ENCODE data around the gene TRAPPC14.

The TRAPPC14 gene

DNA sequence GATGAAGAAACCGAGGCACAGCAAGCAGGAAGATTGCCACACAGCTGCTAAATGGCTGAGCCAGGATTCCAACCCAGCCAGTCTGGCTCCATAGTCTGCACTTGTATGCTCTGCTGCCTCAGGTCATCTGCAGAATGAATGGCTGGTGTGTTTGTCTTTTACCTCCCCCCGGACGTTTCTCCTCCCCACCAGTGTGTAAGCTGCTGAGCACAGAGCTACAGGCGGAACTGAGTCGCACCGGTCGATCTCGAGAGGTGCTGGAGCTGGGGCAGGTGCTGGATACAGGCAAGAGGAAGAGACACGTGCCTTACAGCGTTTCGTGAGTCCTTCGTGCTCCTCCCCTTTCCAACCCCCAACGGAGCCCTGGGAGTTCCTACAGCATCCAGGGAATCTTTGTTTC is 36.5 kb downstream of the TRAPPC14 start:
- DNase-seq: no peak

DNA sequence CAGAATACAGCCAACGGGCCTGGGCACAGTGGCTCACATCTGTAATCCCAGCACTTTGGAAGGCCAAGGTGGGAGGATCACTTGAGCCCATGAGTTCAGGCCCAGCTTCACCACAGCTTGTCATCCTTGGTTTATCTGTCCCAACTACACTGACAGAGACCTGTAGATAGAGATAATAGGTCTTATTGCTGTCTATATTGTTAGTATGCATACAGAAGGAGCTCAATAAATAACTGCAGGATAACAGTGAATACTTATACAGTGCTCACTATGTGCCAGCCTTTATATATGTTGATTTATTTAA is 37.8 kb downstream of the TRAPPC14 start:
- DNase-seq: no peak

DNA sequence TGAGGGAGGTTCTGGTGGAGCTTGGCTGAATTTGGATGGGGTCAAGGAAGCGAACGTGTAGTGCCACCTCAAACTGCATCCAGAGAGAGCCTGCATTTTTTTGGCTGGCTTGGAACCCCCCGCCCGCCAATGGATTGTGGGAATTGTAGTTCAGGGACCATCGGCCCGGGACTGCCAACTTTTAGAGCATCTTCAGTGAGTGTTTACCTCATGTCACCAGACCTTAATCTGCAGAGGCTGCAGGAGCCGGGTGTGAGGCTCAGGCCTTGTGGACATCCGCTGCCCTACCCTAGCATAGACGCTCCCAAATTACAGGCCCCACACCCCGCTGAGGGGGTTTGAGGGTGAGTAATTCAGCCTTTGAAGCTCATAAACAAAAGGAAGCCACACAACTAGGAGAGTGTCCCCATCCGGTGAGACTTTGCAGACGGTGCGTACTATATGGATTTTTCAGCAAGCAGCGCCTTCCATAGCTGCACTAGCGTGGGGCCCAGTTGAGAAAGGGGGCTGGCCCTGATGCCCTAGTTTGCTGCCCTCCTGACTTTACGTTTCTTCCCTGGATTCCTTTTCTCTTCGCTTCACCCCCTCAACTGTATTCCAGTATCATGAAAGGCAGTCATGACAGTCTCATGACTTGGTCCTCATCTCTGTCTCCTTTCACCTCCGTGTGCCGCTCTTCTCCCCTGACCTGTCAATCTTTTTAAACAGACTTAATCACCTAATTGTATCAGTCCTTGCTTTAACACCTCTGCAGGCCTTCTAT is 38.4 kb downstream of the TRAPPC14 start:
- no peak for DNase-seq

DNA sequence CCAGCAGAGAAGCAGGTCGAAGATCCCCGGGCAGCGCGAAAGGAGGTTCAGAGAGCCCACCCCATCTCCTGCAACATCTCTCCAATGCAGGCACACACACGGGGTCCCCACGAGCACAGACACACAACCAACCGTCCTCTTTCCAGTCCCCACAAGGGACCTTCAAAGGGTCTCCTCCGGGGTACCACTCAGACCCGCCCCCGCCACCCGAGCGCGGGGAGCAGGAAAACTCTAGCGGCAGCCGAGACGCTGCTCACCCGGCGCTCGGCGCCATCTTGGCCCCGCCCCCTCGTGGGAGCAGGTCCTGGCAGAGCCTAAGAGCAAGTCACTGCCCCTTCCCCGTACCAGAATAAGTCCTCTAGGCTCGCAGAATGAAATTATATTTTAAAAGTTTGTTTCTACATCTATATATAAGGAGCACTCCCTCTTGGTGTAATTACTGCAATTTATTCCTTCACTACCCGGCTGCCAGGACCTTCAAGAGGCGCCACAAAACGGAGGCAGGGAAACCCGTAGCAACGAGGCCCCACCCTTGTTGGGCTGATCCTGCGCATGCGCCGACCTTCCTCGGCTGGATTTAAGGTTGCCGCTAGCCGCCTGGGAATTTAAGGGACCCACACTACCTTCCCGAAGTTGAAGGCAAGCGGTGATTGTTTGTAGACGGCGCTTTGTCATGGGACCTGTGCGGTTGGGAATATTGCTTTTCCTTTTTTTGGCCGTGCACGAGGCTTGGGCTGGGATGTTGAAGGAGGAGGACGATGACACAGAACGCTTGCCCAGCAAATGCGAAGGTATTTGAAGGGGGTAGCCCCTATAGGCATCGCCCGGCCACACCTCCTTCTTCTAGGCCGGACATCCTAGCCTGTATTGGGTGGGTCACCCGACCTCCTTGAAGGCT is 39.2 kb downstream of the TRAPPC14 start, which contains the start of the genes CNPY4 and TAF6:
Gene CNPY4 (plus strand): TSS at position 563 of the 898 bp plus-strand sequence. CDS start 111 bp downstream, at position 674.
Gene TAF6 (minus strand): TSS at position 287 of the 898 bp plus-strand sequence. CDS start 5,149 bp downstream, outside the sequence.
- DNase-seq: peak; percentile 76

DNA sequence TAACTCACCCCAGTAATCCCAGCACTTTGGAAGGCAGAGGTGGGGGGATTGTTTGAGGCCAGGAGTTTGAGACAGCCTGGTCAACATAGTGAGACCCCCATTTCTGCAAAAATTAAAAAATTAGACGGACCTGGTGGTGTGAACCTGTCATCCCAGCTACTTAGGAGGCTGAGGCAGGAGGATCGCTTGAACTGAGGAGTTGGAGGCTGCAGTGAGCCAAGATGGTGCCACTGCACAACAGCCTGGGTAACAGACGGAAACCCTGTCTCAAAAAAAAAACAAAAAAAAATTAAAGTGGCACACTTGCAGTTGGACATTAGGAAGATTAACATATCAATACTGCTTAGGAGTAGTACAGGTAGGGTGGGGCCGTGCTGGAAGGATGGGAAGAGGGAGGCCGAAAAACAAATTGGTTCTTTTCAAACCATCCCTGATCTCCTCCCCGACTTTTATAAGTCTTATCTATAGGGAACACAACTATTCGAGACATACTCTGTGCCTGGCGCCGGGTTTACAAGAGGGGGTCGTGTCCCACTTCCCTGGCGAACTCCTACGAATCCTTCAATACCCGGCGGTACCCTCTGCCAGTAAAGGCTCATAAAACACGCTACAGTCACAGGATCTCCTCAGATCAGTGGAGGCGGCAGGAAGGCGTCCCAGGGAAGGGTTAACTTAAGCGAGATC is 40.0 kb downstream of the TRAPPC14 start:
- DNase-seq: no peak

DNA sequence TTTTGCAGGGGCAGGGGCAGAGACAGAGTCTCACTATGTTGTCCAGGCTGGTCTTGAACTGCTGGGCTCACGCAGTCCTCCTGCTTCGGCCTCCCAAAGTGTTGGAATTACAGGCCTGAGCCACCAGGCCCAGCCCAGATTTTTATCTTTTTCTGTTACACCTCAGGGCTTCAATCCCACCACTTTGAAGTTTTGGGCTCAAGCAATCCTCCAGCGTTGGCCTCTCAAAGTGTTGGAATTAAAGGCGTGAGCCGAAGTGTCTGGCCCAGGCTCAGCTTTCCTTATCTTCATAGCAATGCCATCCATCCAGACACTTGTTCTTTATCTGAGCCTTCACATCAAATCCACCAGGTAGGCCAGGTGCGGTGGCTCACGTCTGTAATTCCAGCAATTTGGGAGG is 43.5 kb downstream of the TRAPPC14 start:
- DNase-seq: no peak

DNA sequence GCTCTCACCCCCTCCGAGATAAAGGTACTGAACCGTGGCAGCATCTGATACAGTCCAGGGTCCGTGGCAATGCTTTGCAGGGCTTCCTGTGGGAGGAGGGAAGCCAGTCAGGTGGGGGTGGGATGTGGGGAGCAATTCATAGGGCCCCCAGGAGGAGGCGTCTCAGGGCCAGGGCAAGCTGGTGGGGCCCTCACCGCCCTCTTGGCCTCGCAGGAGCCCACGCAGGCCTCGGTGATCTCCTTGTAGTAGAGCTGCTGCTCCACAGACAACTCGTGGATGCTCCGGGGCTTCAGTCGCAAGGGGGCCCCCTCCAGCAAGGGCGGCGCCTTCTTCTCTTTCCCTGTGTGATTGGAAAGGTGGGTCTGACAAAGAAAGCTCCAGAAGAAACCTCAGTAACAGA is 46.6 kb downstream of the TRAPPC14 start:
- DNase-seq: no peak

DNA sequence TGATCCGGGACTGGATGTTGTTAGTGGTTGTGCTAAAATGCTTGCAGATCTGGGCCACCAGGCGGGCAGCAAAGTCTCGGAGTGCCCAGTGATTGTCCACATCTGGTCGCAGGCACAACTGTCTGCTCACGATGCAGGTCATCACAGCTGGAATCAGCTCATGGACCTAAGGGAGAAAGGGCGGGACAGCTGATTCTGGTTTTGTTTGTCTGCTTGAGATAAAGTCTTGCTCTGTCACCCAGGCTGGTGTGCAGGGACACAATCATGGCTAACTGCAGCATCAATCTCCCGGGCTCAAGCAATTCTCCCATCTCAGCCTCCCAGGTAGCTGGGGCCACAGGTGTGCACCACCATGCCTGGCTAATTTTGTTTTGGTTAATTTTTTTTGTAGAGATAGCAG is 47.4 kb downstream of the TRAPPC14 start:
- DNase-seq: no peak

DNA sequence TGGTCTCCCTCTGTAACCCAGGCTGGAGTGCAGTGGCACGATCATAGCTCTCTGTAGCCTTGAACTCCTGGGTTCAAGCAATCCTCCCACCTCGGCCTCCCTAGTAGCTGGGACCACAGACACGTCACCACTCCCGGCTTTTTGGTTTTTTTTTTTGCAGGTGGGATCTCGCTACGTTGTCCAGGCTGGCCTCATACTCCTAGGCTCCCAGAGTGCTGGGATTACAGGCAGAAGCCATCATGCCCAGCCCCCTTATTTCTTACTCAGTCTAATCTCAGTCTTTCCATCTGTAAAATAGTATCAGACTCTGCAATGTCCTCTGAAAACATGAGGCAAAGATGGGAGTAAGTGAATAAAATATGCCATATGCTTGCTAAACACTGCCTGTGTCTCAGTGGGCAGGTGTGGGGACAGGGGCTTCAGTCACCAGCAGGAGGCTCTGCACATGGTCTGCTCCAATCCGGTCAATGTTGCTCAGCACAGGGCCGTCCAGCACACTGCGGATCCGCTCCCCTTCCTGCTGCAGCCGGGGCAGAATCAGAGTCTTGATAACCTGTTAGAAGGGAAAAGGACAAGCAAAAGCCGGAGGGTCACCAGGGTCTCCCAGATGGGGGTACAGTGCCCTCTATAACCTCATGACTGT is 48.9 kb downstream of the TRAPPC14 start:
- DNase-seq: no peak

DNA sequence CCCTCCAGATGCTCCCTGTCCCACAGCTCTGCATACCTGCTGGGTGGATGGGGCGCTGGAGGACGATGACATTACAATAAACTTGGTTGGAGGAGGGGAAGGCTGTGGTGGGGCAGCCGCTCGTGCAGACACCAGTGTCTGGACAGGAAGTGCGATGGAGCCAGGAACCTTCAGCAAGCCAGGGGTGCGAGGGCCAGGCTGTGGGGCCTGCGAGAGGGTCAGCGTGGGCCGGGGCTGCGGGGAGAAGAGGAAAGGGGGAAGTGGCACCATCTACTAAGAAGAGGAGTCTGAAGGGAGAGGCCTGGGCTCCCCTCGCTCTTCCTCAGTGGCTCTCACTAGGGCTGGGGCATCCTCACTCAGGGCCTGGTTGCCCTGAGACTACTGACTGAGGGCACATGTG is 50.6 kb downstream of the TRAPPC14 start:
- DNase-seq: no peak

DNA sequence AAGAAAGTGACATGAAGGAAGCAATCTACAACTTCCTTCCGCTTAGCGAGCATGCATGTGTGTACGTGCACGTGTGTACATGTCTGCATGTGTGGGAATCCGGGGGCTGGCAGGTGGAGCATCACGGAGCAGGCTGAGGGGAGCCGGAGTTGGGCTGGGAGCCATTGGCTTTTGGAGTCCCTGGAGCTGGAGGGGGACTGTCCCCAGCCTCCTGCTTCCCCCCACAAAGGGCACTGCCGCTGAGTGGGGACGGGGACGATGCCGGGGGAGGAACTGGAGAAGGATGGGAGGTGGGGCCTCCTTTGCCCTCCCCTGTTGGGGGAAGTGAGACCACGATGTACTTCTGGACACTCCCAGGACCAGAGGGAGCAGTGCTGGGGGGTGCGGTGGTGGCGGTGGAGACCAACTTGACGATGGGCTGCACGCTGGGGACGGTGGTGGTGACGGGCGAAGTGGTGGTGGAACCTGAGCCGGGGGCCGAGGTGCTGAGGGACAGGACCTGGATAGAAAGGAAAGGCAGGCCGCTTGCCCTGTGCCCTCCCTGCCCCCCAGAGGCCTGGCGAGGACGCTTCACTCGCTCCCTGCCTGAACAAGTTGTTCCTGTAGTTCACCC is 51.3 kb downstream of the TRAPPC14 start:
- DNase-seq: no peak

DNA sequence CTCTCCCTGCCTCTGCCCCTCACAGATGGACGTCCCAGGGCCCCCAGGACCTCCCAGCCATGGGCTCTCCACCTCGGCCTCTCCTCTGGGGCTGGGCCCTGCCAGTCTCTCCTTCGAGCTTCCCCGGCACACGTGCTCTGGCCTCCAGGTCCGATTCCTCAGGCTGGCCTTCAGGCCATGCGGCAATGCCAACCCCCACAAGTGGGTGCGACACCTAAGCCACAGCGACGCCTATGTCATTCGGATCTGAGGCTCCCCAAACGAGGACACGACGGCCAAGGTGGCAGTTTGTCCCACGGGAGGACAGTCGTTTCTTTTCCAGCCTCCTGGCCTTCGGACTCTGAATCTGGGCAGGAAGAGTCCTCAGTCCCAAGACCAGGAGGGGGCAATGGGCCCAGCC is 51.9 kb downstream of the TRAPPC14 start:
- DNase-seq: no peak

DNA sequence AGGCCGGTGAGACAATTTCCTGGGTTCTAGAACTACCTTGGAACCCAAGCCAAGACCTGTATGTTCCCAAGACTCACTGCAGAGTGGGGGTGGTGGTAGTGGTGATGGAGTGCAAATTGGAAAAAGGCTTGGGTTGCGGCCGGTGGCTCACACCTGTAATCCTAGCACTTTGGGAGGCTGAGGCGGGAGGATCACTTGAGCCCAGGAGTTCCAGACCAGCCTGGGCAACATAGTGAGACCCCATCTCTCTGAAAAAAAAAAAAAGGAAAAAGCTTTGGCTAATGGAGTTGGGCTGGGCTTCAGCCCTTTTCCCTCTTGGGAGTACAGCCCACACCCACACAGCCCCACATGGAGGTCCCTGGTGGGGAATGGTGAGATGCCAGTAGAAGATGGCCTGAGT is 53.0 kb downstream of the TRAPPC14 start:
- no peak for DNase-seq

Data from T1000 (cell line).